Mesodermal cell (in vitro differentiated cells): Measurements from ENCODE around the gene GTPBP4.
"Not testable (repeated sequence)": the region's sequence is repeated elsewhere in the genome, so short reads cannot be mapped to it uniquely, and the experiment has no call there.

Experiments used
- H3K27ac ChIP-seq: 2 replicates; pipeline ENCODE4 v1.7.0; 2013; ENCODE audit warnings: mild to moderate bottlenecking, low read depth, low read length, moderate library complexity; ENCODE audit not compliant: severe bottlenecking
- H3K36me3 ChIP-seq: 2 replicates; pipeline ENCODE4 v1.7.1; 2013; ENCODE audit warnings: mild to moderate bottlenecking, low read length, moderate library complexity; ENCODE audit not compliant: control insufficient read depth, insufficient read depth
- H3K4me1 ChIP-seq: one replicate; pipeline ENCODE4 v1.7.1; 2013; ENCODE audit warnings: mild to moderate bottlenecking, low read length; ENCODE audit not compliant: insufficient read depth, control insufficient read depth, poor library complexity, severe bottlenecking
- H3K4me3 ChIP-seq: 2 replicates; pipeline ENCODE4 v1.7.0; 2013; ENCODE audit warnings: low read length, control low read depth, mild to moderate bottlenecking; ENCODE audit not compliant: insufficient read depth, poor library complexity, severe bottlenecking; ENCODE audit errors: extremely low read depth
- H3K9me3 ChIP-seq: 2 replicates; pipeline ENCODE4 v1.7.1; 2013; ENCODE audit warnings: mild to moderate bottlenecking, low read length, moderate library complexity; ENCODE audit not compliant: control insufficient read depth
- WGBS, 2 experiments: methylation state at CpG; one replicate each; pipeline ENCODE4 v1.1.5; 2013; ENCODE audit warnings: missing lambda C conversion rate in 2 of 2; ENCODE audit not compliant: insufficient coverage in 2 of 2; 5-methylcytosine and 5-hydroxymethylcytosine counted together

The GTPBP4 gene

GRCh38 chr10:1056326-1057105, 68.3 kb downstream of the GTPBP4 start, which contains the start of gene WDR37:
Gene WDR37 (plus strand): TSS chr10:1056385. CDS start chr10:1072156, 15,771 bp downstream.
- Histone ChIP-seq H3K4me3 (peak within 1 kb of the TSS; percentile 99), H3K9me3 (no peaks in the 10 kb centered on the region), H3K36me3 (peaks cover 43% of the 10 kb centered on the region), H3K27ac (peak within 1 kb of the TSS; percentile 98), H3K4me1 (peaks cover 15% of the 10 kb centered on the region)
- 0 to 1% methylated on average over 69 to 75 of the region's 87 CpGs for WGBS, 2 experiments

- Histone ChIP-seq H3K27ac (no peak overlapping the region), H3K36me3 (peaks cover 38% of the 10 kb centered on the region), H3K4me3 (peak overlapping the region; percentile 99), H3K9me3 (no peaks in the 10 kb centered on the region), H3K4me1 (peaks cover 20% of the 10 kb centered on the region)
- WGBS, 2 experiments, result 0% methylated on average over 19 to 21 of the region's 26 CpGs
These were observed 68.9 kb downstream of the GTPBP4 start for GRCh38 chr10:1057106-1057657.

- Histone ChIP-seq H3K4me3 (peak overlapping the region; percentile 5), H3K36me3 (peaks cover 31% of the 10 kb centered on the region)
- 86 to 90% methylated on average over 5 of the region's 7 CpGs for WGBS, 2 experiments
These were observed 69.8 kb downstream of the GTPBP4 start for GRCh38 chr10:1058017-1058416.

GRCh38 chr10:1059902-1060301, 71.7 kb downstream of the GTPBP4 start:
- Histone ChIP-seq H3K9me3 (no peaks in the 10 kb centered on the region), H3K27ac (no peak overlapping the region), H3K36me3 (peaks cover 24% of the 10 kb centered on the region), H3K4me1 (peaks cover 16% of the 10 kb centered on the region), H3K4me3 (no peak overlapping the region)
- 96 to 97% methylated on average over 8 of the region's 8 CpGs for WGBS, 2 experiments

More at GRCh38 chr10:1058017-1058416, 69.8 kb downstream of the GTPBP4 start:
- H3K27ac ChIP-seq, result no peak overlapping the region
- H3K9me3 ChIP-seq, result no peaks in the 10 kb centered on the region
- peaks cover 23% of the 10 kb centered on the region for H3K4me1 ChIP-seq

DNA sequence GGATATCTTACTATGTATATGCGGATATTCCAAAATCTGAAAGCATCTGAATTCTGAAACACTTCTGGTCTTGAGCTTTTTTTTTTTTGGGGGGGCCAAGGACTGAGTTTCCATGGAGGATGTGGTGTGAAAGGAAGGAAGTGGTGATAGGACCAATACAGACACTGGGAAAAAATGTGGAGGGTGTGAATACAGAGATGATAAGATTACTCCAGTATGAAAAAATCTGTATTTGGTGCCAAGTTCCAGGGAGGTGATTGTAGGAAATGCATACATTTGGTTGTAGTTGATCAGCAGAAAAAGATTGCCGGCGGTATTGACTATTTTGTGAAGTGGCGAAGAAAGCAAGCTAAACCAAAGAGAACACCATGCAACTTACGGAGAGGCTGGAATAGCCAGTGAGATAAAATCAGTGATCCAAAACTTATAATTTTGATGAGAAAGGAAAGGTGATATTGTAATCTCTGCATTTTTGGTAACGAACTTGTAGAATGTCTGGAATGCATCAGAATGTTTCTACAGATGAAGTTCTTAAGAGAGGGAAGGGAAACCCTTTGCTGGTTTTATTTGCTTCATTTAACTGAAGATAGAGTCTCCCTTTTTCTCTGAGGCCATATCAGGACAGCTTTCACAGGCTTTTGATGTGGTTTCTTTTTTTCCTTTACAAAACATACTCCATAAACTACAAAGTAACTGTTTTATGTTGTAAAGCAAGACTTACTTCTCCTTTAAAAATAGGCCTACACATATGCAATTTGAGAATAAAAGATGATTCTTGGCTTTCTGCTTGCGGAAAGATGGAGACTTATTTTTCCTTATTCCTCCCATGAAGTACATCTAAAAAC, 73.9 kb downstream of the GTPBP4 start:
- peaks cover 22% of the 10 kb centered on the region for H3K36me3 ChIP-seq
- 94% methylated on average over 6 of the region's 7 CpGs for WGBS, 2 experiments
- H3K4me3 ChIP-seq, result no peak overlapping the region
- peak overlapping the region; percentile 29 for H3K27ac ChIP-seq
- H3K4me1 ChIP-seq, result peaks cover 12% of the 10 kb centered on the region
- no peaks in the 10 kb centered on the region for H3K9me3 ChIP-seq

DNA sequence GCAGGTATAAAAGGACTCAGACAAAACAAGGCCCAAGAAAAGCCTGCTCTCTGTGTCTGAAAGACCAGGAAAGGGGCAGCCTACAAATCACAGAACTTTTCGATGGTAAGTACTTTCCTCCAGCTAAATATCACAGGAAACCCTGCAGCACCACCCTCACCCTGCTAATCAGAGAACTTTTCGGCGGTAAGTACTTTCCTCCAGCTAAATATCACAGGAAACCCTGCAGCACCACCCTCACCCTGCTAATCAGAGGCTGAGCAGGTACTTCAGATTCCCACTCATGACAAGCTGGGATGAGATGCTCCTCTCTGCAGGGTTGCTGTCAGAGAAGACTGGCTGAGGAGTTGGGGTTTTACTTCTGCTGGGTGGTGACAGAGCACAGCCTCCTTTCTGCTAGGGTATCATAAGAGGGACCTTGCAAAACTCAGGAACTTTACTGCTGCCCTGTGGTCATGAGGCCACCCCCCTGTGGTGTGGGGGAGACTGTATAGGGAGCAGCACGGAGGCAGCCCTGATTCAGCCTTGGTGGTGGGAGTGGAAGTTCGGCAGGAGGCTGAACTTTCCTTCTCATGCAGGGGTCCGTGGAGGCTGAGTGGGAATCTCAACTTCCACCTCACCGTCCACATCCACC, 75.1 kb downstream of the GTPBP4 start:
- 72 to 86% methylated on average over 3 of the region's 7 CpGs for WGBS, 2 experiments
- Histone ChIP-seq H3K36me3 (peaks cover 22% of the 10 kb centered on the region), H3K4me1 (peaks cover 12% of the 10 kb centered on the region), H3K9me3 (no peaks in the 10 kb centered on the region), H3K4me3 (no peak overlapping the region), H3K27ac (no peak overlapping the region)

- no peak overlapping the region for H3K4me3 ChIP-seq
- 93 to 98% methylated on average over 4 of the region's 4 CpGs for WGBS, 2 experiments
- H3K36me3 ChIP-seq, result peaks cover 21% of the 10 kb centered on the region
- H3K9me3 ChIP-seq, result no peaks in the 10 kb centered on the region
- peaks cover 12% of the 10 kb centered on the region for H3K4me1 ChIP-seq
- no peak overlapping the region for H3K27ac ChIP-seq
These were observed 76.7 kb downstream of the GTPBP4 start for GRCh38 chr10:1064964-1065247.

- not testable (repeated sequence) for H3K4me3 ChIP-seq, H3K9me3 ChIP-seq, H3K27ac ChIP-seq
- WGBS, 2 experiments, result 83 to 100% methylated on average over 2 to 5 of the region's 8 CpGs
- peaks cover 13% of the 10 kb centered on the region for H3K4me1 ChIP-seq
- peaks cover 18% of the 10 kb centered on the region for H3K36me3 ChIP-seq
These were observed 78.5 kb downstream of the GTPBP4 start for GRCh38 chr10:1066734-1067133.

- H3K9me3 ChIP-seq, result no peaks in the 10 kb centered on the region
- H3K36me3 ChIP-seq, result peaks cover 25% of the 10 kb centered on the region
- peaks cover 5% of the 10 kb centered on the region for H3K4me1 ChIP-seq
- no peak overlapping the region for H3K4me3 ChIP-seq
- WGBS, 2 experiments, result 92 to 96% methylated on average over 3 to 4 of the region's 10 CpGs
- no peak overlapping the region for H3K27ac ChIP-seq
These were observed 80.4 kb downstream of the GTPBP4 start for GRCh38 chr10:1068380-1069361.
